Hepatocyte (in vitro differentiated cells): ENCODE measurements around the gene FARP2. TPM values are rescaled to one million over a fixed set of nuclear protein-coding genes. Genes with fewer than 3 reads are reported as not detected.

ENCODE experiments used
- DNase-seq: peaks from one replicate; pipeline ENCODE4 v3.0.0-alpha.2; 2016; ENCODE audit warnings: low spot score
- H2AFZ ChIP-seq: fragments of 200-600 bp; sonication (generic); 2 replicates; pipeline ENCODE4 v1.6.0; 2016; ENCODE audit warnings: antibody characterized with exemption, mild to moderate bottlenecking
- H3K27ac ChIP-seq: fragments of 200-600 bp; sonication (generic); 2 replicates; pipeline ENCODE4 v1.5.1; 2016; ENCODE audit warnings: mild to moderate bottlenecking
- H3K27me3 ChIP-seq: fragments of 200-600 bp; sonication (generic); 2 replicates; pipeline ENCODE4 v1.6.1; 2016
- H3K36me3 ChIP-seq: fragments of 200-600 bp; sonication (generic); replicated peaks from 2 replicates; pipeline ENCODE4 v1.5.1; 2016; ENCODE audit warnings: low read depth; ENCODE audit not compliant: insufficient read depth
- H3K4me1 ChIP-seq: fragments of 200-600 bp; sonication (generic); 2 replicates; pipeline ENCODE4 v1.5.1; 2016; ENCODE audit warnings: mild to moderate bottlenecking, moderate library complexity; ENCODE audit not compliant: insufficient read depth
- H3K4me2 ChIP-seq: fragments of 200-600 bp; sonication (generic); 2 replicates; pipeline ENCODE4 v1.6.0; 2016
- H3K4me3 ChIP-seq: fragments of 200-600 bp; sonication (generic); 2 replicates; pipeline ENCODE4 v1.5.1; 2016; ENCODE audit warnings: mild to moderate bottlenecking
- H3K79me2 ChIP-seq: fragments of 200-600 bp; sonication (generic); 2 replicates; pipeline ENCODE4 v1.6.0; 2017; ENCODE audit warnings: mild to moderate bottlenecking
- H3K9me2 ChIP-seq: fragments of 200-600 bp; sonication (generic); replicated peaks from 2 replicates; pipeline ENCODE4 v1.6.0; 2017; ENCODE audit warnings: mild to moderate bottlenecking; ENCODE audit not compliant: insufficient read depth
- H3K9me3 ChIP-seq: fragments of 200-600 bp; sonication (generic); 2 replicates; pipeline ENCODE4 v1.5.1; 2016; ENCODE audit warnings: low read depth, mild to moderate bottlenecking
- H4K20me1 ChIP-seq: fragments of 200-600 bp; sonication (generic); 2 replicates; pipeline ENCODE4 v1.6.0; 2016; ENCODE audit warnings: mild to moderate bottlenecking; ENCODE audit not compliant: insufficient read depth, poor library complexity, severe bottlenecking
- EZH2 ChIP-seq: fragments of 200-600 bp; sonication (generic); IDR thresholded peaks from 2 replicates; pipeline ENCODE4 v1.6.1; 2016; ENCODE audit warnings: antibody characterized with exemption, mild to moderate bottlenecking, borderline replicate concordance
- EZH2phosphoT487 ChIP-seq: fragments of 200-600 bp; sonication (generic); IDR thresholded peaks from one replicate; pipeline ENCODE4 v1.6.1; 2018; ENCODE audit warnings: antibody characterized with exemption, mild to moderate bottlenecking, low read depth, moderate library complexity; ENCODE audit not compliant: unreplicated experiment, severe bottlenecking
- WGBS: methylation state at CpG from one replicate; pipeline ENCODE4 v1.1.6; 2016; ENCODE audit warnings: low lambda C conversion rate; ENCODE audit errors: missing lambda C conversion rate; 5-methylcytosine and 5-hydroxymethylcytosine counted together
- polyA plus RNA-seq: library from polyadenylated mRNA; unstranded; fragments of >200 nt; fragmentation: Nextera tagmentation; extraction: Ambion mirVana; gene quantifications from 2 replicates; pipeline ENCODE4 v1.2.1, GENCODE V29; 2016
- total RNA-seq: library from RNA; depleted of rRNA; stranded (reverse); fragments of >200 nt; gene quantifications from 2 replicates; pipeline ENCODE4 v1.2.3, GENCODE V29; 2014
- TF ChIP-seq, protein P1 (sequence below): fragments of 200-600 bp; sonication (generic); IDR thresholded peaks from 2 replicates; pipeline ENCODE4 v1.5.1; 2016; ENCODE audit warnings: antibody characterized with exemption, mild to moderate bottlenecking; ENCODE audit not compliant: poor library complexity

Gene FARP2
- total and polyA plus RNA-seq, 2 experiments from 2014 or later = 29.1 to 29.6 TPM

DNA sequence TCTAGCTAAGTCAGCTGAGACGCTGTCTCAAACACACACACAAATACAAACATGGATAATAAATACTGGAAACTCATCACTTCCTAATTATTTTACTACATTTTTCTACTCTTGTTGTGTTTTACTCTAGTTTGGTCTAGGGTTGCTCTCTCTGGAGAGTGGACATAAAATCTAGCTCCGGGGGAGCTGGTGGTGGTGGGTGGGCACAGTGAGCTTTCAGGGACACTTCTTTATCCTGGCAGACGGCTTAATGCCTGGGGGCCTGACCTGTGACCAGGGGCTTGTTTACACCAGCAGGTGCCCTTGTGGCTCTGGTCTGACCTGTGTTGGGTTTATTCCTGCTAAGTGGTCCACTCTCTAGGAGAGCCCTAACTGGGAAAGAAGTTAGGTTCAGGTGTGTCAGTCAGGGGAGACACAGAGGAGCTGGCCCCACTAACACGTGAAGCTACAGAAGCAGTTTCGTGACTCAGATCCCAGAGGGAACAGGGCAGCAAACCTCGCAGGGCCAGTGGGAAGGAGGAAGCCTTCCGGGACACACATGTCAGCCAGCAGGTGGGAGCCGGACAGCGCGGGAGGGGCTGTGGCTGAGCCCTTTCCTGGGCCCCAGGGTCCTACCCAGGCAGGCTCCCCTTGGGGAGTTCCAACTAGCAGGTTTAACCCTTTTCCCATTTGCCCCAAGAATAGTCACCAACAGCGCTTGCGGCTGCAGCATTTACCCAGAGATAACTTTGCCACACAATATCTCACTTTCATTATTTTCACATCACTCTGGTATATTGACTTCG, 180.0 kb downstream of the FARP2 start:
- no peak overlapping the region for H3K4me2 ChIP-seq
- peaks cover 7% of the 10 kb centered on the region for H3K4me1 ChIP-seq
- no peaks in the 10 kb centered on the region for H3K27me3 ChIP-seq
- H3K4me3 ChIP-seq = no peak overlapping the region
- H3K9me3 ChIP-seq = no peaks in the 10 kb centered on the region
- no peak overlapping the region for H3K27ac ChIP-seq
- no peaks in the 10 kb centered on the region for H3K36me3 ChIP-seq
- no peak overlapping the region for H2AFZ ChIP-seq
- no peaks in the 10 kb centered on the region for H4K20me1 ChIP-seq
- no peak for TF ChIP-seq EZH2phosphoT487
- DNase-seq = no peak
- WGBS = 71% methylated on average over 13 of the region's 13 CpGs
- no peaks in the 10 kb centered on the region for H3K79me2 ChIP-seq
- no peaks in the 10 kb centered on the region for H3K9me2 ChIP-seq

DNA sequence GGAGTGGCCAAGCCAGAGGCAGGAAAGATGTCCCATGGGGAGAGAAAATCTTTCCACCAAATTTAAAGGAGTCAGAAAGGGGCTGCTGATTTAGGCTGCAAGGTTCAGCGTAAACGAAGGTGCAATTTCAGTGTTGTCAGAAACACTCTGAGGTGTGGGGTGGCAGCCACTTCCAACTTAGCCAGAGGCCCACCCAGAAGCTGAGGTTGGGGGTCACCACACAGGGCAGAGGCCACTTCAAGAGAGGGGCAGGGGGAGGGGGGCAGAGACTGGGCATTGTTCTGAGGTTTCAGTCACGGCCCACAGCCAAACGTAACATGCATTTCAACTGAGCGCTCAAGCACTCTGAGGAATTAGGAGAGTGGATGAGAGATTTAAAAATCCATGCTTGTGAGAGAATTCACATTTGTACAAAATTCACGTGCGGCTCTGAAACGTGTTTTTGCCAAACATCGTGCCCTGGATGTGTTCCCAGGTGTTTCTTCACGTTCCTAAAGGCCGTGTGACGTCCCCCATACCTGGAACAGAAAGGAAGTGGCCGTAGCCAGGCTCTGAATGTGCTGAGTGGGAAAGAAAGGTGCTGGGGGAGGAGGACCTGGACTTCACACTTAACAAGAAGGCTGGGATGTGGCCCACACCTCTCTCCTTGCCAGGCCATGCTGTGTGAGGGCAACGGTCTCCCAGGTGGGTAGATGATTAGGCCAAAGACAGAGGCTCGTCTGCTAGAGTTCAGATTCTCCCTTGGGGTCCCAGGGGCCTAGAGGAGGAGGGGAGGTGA, 182.9 kb downstream of the FARP2 start:
- WGBS = 94% methylated on average over 15 of the region's 15 CpGs

DNA sequence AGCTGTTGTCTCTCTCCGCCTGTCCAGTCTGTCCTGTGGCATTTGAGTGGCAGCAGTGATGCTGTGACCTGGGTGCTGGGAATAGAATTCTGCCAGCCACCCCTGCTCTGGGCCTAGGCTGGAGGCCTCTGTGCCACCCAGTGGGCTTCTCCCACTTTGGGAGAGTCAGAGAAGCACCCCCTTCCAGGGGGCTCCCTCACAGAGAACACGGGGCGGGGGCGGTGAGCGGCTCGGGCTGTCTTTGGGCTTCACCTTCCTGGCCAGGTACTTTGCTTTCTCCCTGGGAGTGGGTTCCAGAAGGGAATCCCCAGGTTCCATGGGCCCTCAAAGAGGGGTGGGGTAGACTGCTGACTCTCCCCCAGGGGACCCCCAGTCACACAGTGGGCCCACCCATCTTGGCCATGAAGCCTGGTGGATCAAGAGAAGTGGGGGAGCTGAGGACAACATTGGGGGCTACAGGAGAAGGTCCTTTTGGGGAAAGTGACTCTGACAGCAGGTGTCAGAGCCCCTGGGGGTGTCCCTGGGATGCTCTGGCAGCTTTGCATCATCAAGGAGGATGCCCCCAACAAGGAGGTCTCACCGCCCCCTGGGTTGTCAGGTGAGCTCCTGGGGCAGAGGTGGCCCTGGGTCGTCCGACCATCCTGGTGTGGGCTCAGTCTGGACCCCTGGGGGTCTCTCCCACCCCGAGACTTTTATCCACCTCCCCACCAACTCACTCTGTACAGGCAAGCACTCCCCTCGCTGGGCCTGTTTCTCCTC, 183.7 kb downstream of the FARP2 start:
- H3K4me3 ChIP-seq = no peak overlapping the region
- 97% methylated on average over 11 of the region's 11 CpGs for WGBS
- H2AFZ ChIP-seq = no peak overlapping the region
- TF ChIP-seq EZH2phosphoT487 (no peak), EZH2 (no peak)
- TF ChIP-seq, protein P1, sequence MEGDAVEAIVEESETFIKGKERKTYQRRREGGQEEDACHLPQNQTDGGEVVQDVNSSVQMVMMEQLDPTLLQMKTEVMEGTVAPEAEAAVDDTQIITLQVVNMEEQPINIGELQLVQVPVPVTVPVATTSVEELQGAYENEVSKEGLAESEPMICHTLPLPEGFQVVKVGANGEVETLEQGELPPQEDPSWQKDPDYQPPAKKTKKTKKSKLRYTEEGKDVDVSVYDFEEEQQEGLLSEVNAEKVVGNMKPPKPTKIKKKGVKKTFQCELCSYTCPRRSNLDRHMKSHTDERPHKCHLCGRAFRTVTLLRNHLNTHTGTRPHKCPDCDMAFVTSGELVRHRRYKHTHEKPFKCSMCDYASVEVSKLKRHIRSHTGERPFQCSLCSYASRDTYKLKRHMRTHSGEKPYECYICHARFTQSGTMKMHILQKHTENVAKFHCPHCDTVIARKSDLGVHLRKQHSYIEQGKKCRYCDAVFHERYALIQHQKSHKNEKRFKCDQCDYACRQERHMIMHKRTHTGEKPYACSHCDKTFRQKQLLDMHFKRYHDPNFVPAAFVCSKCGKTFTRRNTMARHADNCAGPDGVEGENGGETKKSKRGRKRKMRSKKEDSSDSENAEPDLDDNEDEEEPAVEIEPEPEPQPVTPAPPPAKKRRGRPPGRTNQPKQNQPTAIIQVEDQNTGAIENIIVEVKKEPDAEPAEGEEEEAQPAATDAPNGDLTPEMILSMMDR = no peak
- no peak for DNase-seq
- no peaks in the 10 kb centered on the region for H3K9me3 ChIP-seq
- H3K36me3 ChIP-seq = no peaks in the 10 kb centered on the region
- H3K79me2 ChIP-seq = no peaks in the 10 kb centered on the region
- peaks cover 14% of the 10 kb centered on the region for H3K27me3 ChIP-seq
- no peaks in the 10 kb centered on the region for H3K9me2 ChIP-seq
- no peak overlapping the region for H3K4me2 ChIP-seq
- peaks cover 14% of the 10 kb centered on the region for H3K4me1 ChIP-seq
- H3K27ac ChIP-seq = no peak overlapping the region
- H4K20me1 ChIP-seq = no peaks in the 10 kb centered on the region

More for the DNA sequence above, 182.9 kb downstream of the FARP2 start:
- no peaks in the 10 kb centered on the region for H3K9me3 ChIP-seq
- peaks cover 14% of the 10 kb centered on the region for H3K4me1 ChIP-seq
- no peak overlapping the region for H3K4me2 ChIP-seq
- H4K20me1 ChIP-seq = no peaks in the 10 kb centered on the region
- H3K27me3 ChIP-seq = peaks cover 14% of the 10 kb centered on the region
- H3K27ac ChIP-seq = no peak overlapping the region
- H3K4me3 ChIP-seq = no peak overlapping the region
- TF ChIP-seq, protein P1 = no peak
- no peak for DNase-seq
- no peak overlapping the region for H2AFZ ChIP-seq
- H3K36me3 ChIP-seq = no peaks in the 10 kb centered on the region
- no peaks in the 10 kb centered on the region for H3K9me2 ChIP-seq
- no peaks in the 10 kb centered on the region for H3K79me2 ChIP-seq
